ENCODE data around the gene PKN2. TPM values are rescaled to one million over a fixed set of nuclear protein-coding genes. Genes with fewer than 3 reads are reported as not detected.

Gene PKN2
- total RNA-seq, 4 donors from 2014 or later: 30.9 to 47.8 (median 38.4) TPM

- Histone ChIP-seq H3K4me1 (peaks cover 7 to 46% (median 9%) of the 10 kb centered on the region in 3 donors), H3K36me3 (peaks cover 0 to 10% of the 10 kb centered on the region in 2 donors), H3K4me3 (no peak overlapping the region), H3K27ac (no peak overlapping the region), H3K9me3 (no peaks in the 10 kb centered on the region), H3K27me3 (no peaks in the 10 kb centered on the region)
- WGBS, 2 donors (ENCODE audit: low coverage in 1 of 2): 79 to 100% methylated on average over 1 to 2 of the region's 2 CpGs
- TF ChIP-seq EP300 (IDR thresholded peaks at IDR 0.05) (no peak), POLR2A (IDR thresholded peaks at IDR 0.05) (no peak), POLR2AphosphoS5 (IDR thresholded peaks at IDR 0.05) (no peak)
- TF ChIP-seq, protein P1, sequence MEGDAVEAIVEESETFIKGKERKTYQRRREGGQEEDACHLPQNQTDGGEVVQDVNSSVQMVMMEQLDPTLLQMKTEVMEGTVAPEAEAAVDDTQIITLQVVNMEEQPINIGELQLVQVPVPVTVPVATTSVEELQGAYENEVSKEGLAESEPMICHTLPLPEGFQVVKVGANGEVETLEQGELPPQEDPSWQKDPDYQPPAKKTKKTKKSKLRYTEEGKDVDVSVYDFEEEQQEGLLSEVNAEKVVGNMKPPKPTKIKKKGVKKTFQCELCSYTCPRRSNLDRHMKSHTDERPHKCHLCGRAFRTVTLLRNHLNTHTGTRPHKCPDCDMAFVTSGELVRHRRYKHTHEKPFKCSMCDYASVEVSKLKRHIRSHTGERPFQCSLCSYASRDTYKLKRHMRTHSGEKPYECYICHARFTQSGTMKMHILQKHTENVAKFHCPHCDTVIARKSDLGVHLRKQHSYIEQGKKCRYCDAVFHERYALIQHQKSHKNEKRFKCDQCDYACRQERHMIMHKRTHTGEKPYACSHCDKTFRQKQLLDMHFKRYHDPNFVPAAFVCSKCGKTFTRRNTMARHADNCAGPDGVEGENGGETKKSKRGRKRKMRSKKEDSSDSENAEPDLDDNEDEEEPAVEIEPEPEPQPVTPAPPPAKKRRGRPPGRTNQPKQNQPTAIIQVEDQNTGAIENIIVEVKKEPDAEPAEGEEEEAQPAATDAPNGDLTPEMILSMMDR (IDR thresholded peaks at IDR 0.05): no peak
- ATAC-seq: no peak
Measured at GRCh38 chr1:88729297-88729696, 45.2 kb downstream of the PKN2 start.

GRCh38 chr1:88730132-88730675 is 46.1 kb downstream of the PKN2 start:
- Histone ChIP-seq H3K27me3 (no peaks in the 10 kb centered on the region), H3K36me3 (peaks cover 0 to 10% of the 10 kb centered on the region in 2 donors), H3K27ac (peak overlapping the region in 2 of 4 donors; percentile 57 to 71), H3K9me3 (peaks cover 0 to 3% (median 0%) of the 10 kb centered on the region in 3 donors), H3K4me1 (peaks cover 7 to 40% (median 9%) of the 10 kb centered on the region in 3 donors), H3K4me3 (no peak overlapping the region)
- TF ChIP-seq, protein P1 (IDR thresholded peaks at IDR 0.05): no peak
- no peak for TF ChIP-seq POLR2AphosphoS5 (IDR thresholded peaks at IDR 0.05)
- no peak for TF ChIP-seq POLR2A (IDR thresholded peaks at IDR 0.05)
- TF ChIP-seq EP300 (IDR thresholded peaks at IDR 0.05): no peak
- no peak for ATAC-seq
- 90 to 96% methylated on average over 4 of the region's 4 CpGs for WGBS, 2 donors (ENCODE audit: low coverage in 1 of 2)

DNA sequence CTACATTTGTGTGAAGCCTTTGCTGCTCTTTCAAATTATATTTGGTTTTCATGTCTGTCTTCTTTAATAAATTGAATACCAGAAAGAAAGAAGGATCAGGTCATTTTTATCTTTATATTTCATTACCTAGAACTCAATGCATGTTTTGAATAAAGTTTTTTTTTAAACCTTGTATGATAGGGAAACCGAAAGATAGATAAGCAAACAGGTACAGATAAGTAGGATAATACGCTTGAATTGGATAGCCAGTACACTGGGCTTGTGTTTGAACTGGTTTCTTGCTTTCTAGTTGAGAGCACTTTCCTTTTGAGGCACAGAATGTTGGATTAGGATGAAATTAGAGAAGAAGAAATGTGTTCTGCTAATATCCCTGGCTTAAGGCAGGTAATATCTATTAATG is 46.9 kb downstream of the PKN2 start:
- 48 to 71% methylated on average over 1 to 2 of the region's 2 CpGs for WGBS, 2 donors (ENCODE audit: low coverage in 1 of 2)
- H3K4me3 ChIP-seq: no peak overlapping the region
- H3K27me3 ChIP-seq: no peaks in the 10 kb centered on the region
- no peak for ATAC-seq
- peaks cover 0 to 10% of the 10 kb centered on the region in 2 donors for H3K36me3 ChIP-seq
- peaks cover 0 to 11% (median 0%) of the 10 kb centered on the region in 3 donors for H3K9me3 ChIP-seq
- H3K4me1 ChIP-seq: peaks cover 7 to 40% (median 9%) of the 10 kb centered on the region in 3 donors
- H3K27ac ChIP-seq: peak overlapping the region; percentile 57 to 77 (median 72)
- no peak for TF ChIP-seq EP300 (IDR thresholded peaks at IDR 0.05)
- TF ChIP-seq POLR2AphosphoS5 (IDR thresholded peaks at IDR 0.05): no peak
- TF ChIP-seq, protein P1 (IDR thresholded peaks at IDR 0.05): no peak
- no peak for TF ChIP-seq POLR2A (IDR thresholded peaks at IDR 0.05)

- no peak for TF ChIP-seq POLR2A (IDR thresholded peaks at IDR 0.05)
- TF ChIP-seq POLR2AphosphoS5 (IDR thresholded peaks at IDR 0.05): peak; percentile 66
- 15 to 25% methylated on average over 2 of the region's 2 CpGs for WGBS, 2 donors (ENCODE audit: low coverage in 1 of 2)
- H3K36me3 ChIP-seq: peaks cover 0 to 10% of the 10 kb centered on the region in 2 donors
- H3K4me1 ChIP-seq: peaks cover 7 to 40% (median 9%) of the 10 kb centered on the region in 3 donors
- H3K9me3 ChIP-seq: peaks cover 0 to 15% (median 0%) of the 10 kb centered on the region in 3 donors
- H3K4me3 ChIP-seq: no peak overlapping the region
- H3K27ac ChIP-seq: peak overlapping the region; percentile 57 to 77 (median 72)
- ATAC-seq: peak; percentile 87
- no peaks in the 10 kb centered on the region for H3K27me3 ChIP-seq
Measured at GRCh38 chr1:88731475-88732269, 47.6 kb downstream of the PKN2 start.

DNA sequence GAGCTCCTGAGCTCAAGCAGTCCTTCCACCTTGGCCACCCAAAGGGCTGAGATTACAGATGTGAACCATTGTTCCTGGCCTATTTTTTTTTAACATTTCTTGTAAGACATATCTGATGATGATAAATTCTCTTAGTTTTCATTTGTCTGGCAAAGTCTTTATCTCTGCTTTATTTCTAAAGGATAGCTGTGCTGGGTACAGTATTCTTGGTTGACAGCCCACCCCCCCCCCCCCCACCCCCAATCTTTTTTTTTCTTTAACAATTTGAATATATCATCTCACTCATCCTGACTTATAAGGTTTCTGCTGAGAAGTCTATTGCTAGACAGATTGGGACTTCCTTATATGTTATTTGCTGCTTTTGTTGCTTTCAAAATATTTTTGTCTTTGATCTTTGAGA is 51.3 kb downstream of the PKN2 start:
- Histone ChIP-seq H3K4me1 (peaks cover 7 to 20% (median 8%) of the 10 kb centered on the region in 3 donors), H3K36me3 (no peaks in the 10 kb centered on the region), H3K9me3 (peaks cover 0 to 15% (median 0%) of the 10 kb centered on the region in 3 donors), H3K4me3 (no peak overlapping the region), H3K27me3 (no peaks in the 10 kb centered on the region), H3K27ac (no peak overlapping the region)
- TF ChIP-seq, protein P1 (IDR thresholded peaks at IDR 0.05): no peak
- no peak for ATAC-seq

Data from gastroesophageal sphincter (tissue), 4 donors.